ENCODE data around the gene PRMT7.

The PRMT7 gene

DNA sequence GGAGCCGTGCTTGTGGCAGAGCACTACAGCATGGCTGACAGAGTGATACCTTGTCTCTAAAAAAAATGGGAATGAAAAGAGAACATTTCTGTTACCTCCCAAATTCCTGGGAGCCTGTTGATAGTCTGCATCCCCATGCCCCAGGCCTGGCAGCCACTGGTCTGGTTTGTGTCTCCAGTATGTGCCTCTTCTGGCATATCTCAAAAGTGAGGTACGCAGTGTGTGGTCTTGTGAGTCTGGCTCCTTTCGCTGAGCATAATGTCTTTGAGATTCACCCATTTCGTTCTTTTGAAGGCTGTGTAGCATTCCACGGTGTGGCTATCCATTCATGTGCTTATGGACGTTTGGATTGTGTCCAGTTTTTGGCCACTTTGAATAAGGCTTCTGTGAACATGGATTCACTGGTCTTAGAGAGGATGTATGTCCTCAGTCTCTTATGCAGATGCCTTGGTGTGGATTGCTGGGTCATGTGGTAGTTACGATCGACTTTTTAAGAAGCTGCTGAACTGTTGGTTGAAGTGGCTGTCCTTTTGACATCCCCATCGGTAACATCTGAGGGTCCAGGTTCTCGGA is 39.1 kb downstream of the PRMT7 start:
- no peak for DNase-seq

DNA sequence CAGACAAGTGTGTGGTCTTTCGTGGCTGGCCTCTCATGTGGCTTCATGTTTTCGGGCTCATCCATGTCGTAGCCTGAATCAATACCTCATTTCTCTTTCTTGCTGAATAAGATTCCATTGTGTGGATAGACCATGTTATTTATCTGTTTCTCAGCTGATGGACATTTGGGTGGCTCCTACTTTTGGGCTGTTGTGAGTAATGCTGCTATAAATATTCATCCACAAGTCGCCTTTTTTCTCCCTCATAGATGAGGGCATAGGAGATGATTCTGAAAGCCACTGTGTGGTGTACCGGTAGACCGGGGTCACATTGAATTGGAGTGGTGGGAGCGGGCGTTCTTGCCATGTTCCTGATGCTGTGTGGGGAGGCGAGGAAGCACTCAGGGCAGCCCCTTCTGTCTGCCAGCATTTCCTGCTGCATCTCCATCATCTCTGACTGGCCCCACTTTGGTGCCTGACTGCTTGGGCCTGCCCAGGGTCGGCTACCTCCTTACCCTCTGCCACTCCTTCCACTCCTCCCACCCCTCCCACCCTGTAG is 40.1 kb downstream of the PRMT7 start:
- no peak for DNase-seq

DNA sequence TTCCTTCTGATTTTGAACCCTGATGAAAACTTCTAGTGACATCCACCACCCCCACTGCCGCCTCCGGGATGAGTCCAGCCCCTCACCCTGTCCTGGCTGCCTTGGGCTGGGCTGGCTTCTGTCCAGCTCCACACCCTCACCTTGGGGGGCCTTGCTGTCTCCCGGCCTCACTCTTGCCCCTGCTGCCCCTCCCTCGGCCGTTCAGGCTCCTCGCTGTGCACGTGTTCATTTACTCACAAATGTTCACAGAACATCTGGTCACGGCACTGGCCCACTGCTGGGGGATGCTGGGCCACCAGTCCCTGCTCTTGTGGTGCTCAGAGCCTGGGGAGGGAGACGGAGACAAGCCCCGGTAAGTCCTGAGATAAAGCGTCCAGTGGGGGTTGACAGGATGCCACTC is 40.6 kb downstream of the PRMT7 start:
- no peak for DNase-seq

DNA sequence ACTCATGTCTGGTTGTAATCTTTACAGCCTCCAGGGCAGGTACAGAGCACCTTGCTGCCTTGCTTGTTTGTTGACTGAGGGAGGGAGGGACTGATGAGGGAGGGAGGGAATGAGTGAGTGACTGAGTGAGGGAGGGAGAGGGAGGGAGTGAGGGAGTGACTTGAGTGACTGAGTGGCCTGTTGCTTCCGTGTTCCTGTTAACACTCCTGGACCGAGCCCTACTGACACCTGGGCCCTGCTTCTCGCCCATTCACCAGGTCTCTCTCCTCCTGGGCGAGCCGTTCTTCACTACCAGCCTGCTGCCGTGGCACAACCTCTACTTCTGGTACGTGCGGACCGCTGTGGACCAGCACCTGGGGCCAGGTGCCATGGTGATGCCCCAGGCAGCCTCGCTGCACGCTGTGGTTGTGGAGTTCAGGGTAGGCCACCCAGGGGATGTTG is 41.2 kb downstream of the PRMT7 start:
- DNase-seq, result no peak

DNA sequence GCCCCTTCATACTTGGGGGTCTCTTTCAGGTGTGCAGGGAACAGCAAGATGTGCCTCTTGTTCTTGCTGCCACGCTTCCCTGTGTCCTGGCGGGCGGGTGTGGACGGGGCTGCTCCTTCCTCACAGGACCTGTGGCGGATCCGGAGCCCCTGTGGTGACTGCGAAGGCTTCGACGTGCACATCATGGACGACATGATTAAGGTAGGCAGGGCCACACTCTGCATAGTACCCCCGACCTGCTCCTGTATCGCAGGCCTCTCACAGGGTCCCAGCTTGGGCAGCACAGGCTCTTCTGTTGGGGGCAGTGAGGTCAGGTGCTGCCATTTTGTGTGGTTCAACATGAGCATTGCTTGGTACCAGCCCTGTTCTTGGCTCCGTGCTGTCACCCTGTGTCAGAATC is 42.5 kb downstream of the PRMT7 start:
- DNase-seq, result no peak

DNA sequence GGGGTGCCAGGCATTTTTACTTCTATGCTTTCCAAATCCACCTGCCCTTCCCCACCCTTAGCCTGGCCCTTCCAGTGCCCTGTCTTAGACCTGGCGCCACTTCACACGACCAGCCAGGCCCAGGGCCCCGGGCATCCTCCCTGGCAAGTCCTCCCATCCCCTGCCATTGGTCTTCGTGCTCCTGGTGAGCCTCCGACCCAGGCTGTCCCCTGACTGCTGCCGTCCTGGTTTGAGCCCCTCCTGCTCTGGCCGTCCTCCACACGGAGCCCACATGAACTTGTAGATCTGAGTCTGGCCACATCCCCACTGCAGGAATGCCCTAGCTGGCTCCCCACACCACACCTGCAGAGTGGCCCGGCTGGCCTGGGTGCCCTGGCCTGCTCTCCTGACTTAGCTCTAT is 44.0 kb downstream of the PRMT7 start:
- no peak for DNase-seq

DNA sequence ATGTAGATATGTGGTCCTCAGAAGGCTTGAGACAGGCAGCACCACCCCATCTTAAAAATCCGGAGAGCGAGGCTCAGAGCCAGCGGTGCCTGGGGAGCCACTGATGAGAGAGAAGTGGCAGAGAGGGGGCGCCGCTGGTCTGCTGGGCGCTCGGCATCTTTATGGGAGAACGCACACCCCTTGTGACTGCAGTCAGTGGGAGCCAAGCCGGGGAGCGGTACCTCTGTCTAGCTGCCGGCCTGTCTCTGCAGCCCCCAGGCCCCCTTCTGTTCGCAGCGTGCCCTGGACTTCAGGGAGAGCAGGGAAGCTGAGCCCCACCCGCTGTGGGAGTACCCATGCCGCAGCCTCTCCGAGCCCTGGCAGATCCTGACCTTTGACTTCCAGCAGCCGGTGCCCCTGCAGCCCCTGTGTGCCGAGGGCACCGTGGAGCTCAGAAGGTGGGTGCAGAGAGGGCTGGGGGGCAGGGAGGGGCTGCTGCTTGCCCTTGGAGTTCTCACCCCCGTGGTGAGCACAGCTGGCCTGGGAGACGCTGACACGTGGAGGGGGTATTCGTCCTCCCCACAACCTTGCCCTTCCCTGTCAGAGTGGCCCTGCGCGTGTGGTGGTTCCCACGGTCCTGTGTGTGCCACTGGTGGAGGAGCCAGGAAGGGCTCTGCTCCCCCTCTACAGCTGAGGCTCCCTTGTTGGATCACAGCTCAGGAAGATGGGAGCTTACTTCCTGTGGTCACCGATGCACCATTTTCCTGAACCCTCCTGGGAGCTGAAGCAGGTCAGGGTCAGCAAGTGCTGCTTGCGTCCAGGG is 44.8 kb downstream of the PRMT7 start:
- DNase-seq, result no peak

DNA sequence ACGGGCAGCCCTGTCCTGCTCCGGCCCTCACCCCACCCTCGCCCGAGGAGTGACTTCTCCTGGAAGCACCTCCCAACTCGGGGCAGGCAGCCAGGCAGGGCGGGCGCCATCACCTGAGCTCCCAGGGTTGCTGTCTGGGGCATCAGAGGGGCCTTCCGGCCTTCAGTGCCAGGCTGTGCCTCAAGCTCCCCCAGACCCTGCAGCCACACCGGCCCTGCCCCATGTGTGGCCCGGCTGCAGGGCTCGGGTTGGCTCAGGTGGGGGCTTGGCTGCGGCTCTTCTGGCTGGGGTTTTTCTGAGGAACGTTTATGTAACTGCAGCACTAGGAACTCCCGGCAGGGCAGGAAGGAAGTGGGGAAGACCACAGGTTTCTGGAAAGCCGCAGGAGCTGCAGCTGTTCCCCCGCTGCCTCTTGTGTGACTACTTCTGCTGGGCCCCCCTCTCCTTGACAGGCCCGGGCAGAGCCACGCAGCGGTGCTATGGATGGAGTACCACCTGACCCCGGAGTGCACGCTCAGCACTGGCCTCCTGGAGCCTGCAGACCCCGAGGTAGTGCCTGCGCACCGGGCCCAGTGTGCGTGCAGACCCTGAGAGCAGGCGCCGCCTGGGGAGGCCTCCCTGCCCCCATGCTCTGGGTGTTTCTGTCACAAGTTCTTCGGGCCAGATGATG is 45.6 kb downstream of the PRMT7 start:
- no peak for DNase-seq

DNA sequence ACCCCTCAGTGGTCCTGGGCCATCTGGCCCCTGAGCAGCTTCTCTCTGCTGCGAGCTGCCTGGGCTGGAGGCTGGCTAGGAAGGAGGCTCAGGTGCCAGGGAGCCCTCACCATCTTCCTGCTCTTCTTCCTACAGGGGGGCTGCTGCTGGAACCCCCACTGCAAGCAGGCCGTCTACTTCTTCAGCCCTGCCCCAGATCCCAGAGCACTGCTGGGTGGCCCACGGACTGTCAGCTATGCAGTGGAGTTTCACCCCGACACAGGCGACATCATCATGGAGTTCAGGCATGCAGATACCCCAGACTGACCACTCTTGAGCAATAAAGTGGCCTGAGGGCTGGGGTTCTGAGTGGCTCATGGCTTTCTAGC is 46.1 kb downstream of the PRMT7 start:
- DNase-seq, result no peak

DNA sequence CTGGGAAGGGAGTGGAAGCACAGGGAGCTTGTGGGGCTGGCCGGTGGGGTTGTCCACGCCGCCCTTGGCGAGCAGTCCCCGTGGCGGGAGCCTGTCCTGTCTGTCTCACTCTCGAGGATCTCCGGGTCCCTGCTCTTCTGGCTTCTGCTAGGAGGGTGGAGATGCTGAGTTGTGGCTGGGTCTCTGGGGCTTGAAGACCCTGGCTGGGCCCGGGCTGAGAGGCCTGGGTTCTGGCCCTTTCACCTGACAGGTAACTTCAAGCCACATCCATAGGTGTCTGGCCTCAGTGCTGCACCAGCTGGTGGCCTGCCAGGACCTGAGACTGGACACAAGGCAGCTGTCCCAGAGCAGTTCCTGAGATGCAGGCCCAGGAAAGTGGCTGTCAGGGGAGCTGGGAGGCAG is 46.7 kb downstream of the PRMT7 start:
- DNase-seq, result no peak

DNA sequence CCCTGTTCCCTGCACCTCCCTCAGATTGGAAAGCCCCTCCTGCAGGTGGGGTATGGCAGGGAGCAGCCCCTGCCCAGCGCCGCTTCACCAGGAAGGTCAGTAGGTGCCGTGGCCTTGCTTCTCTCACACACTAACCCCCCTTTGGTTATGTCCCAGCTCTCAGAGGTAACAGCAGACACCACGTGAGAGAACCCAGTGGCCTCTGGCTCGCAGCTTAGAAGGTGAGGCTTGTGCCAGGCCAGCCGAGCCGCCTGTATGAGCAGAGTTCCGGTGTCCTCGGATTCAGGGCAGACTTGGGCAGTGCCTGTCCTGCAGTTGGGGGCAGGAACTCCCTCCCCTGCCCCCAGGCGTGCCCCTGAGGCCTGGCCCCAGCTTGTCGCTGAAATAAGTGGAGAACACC is 47.1 kb downstream of the PRMT7 start:
- DNase-seq, result no peak

DNA sequence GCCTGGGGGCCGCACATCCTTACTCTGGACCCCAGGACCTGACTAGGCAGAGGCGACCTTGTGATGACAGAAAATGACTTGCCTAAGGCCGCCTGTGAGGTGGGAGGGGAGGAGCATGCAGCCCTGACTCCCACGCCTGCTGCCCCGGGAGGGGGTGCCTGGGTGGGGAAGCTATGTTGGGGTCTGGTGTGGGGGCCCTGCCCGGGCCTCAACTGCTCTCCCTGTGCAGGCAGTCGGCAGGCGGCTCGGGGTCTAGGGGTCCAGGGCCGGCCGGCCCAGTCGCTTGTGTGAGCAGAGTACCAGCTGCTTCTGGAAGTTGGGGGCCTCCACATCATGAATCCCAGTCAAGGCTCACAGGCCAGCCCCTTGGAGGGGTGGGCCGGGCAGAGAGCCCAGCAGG is 48.1 kb downstream of the PRMT7 start:
- no peak for DNase-seq

DNA sequence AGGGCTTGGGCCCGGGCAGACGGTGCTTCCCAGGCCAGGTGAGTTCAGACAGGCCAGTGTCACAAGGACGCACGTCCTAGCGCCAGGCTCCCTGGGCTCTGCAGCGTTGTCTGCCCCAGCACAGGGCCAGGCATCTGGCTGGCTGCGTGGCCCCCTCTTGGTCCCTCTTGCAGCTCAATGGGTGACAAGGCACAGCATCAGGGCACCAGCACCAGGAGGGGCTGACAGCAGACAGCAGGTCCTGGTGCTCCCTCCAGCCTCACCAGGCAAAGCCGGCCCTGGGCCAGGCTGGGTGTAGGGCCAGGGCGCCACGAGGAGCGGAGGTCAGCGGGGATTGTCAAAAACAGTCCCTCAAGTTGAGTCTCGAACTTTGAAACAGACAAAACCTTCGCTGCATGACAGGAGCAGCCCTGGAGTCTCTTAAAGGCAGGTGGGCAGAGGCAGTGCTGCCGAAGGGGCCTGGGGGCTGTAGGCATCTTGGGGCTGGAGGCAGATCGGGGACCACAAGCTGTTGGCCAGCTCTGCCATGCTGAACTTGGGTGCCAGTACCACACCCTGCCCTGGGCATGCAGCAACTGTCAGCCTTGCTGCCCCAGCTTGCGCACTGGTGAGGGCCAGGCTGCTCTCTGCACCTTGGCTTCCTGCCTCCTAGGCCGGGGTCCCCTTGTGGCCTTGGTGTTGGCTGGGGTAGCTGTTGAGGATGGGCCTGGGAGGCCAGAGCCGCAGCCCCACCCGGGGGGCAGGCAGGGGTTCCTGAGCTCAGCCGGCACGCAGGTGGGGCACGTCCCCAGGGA is 48.8 kb downstream of the PRMT7 start:
- no peak for DNase-seq

DNA sequence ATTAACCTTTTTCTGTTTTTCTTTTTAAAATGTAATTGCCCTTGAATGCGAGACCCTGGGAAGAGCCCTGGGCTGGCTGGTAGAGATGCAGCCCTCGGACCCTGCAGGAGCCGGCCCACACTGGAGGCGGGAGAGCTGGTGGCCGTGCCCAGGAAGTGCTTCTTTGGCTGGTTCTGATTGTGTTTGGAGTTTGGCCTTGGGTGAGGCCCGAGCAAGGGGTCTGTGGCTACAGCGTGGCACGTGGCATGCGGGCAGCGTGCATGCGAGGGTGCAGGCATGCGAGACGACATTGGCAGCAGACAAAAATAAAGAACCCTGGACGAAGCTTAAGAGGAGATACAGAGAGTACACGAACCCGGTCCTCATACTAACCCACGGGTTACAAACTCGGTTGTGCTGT is 49.7 kb downstream of the PRMT7 start:
- DNase-seq, result no peak

DNA sequence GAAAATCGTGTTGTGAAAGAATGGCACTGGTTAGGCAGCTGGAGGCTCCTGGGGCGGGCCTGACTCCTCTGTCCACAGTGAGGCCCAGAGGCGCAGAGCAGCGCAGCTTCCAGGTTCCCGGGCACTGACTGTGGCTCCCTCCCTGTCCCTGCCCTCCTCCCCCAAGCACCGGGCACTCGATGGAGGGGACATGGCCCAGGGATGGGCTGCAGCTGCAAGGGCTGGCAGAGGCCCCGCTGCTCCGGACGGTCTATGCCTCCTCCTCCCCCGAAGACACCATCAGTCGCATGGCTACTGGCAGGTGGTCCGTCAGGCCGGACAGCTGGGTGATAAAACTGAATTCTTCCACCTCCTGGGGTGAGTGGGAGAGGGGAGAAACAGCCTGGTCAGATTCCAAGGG is 50.1 kb downstream of the PRMT7 start:
- DNase-seq, result no peak

DNA sequence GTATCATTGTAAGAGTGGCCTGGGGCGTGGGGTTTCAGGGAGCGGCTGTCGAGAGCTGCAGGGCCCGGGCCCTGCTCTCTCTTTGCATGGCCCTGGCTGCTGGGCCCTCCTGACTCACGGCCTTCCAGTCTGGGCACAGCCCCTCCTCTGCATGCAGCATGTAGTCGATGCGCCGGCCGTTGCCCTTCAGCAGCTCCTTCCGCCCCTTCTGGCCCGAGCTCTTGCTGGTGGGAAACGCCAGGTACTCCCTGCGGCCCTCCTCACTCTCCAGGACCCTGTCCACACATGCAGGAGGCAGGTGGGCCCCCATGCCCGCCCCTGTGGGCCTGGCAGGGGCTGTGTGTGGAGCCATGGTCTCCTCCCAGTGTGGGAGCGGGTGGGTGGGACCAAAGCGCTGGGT is 50.7 kb downstream of the PRMT7 start:
- no peak for DNase-seq

DNA sequence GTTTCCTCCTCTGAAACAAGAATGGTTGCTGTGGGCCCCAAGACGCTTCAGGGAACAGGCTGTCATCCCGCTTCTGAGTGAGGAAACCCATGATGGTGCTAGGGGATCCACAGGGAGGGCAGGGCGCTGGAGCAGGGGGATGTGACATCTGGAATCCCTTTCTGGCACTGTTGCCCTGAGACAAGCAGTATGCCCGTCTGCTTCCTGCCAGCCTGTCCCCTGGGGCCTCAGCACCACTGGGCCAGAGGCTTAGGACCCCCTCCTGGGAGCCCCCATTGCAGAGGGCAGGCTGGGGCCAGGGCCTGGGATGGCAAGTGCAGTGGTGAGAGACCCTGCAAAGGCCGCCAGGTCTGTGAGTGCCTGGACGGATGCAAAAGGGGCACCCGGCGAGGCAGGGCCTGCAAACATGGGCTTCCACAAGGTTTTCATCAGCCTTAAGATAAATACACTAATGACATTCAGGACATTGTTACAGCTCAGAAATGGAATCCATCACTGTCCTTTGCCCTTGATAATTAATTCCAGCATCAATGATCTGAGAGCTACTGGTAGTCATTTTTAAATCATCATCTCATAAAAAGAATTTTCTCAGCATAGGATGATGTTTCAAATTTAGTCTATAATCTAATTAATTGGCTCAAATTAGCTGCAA is 51.6 kb downstream of the PRMT7 start:
- DNase-seq, result no peak

DNA sequence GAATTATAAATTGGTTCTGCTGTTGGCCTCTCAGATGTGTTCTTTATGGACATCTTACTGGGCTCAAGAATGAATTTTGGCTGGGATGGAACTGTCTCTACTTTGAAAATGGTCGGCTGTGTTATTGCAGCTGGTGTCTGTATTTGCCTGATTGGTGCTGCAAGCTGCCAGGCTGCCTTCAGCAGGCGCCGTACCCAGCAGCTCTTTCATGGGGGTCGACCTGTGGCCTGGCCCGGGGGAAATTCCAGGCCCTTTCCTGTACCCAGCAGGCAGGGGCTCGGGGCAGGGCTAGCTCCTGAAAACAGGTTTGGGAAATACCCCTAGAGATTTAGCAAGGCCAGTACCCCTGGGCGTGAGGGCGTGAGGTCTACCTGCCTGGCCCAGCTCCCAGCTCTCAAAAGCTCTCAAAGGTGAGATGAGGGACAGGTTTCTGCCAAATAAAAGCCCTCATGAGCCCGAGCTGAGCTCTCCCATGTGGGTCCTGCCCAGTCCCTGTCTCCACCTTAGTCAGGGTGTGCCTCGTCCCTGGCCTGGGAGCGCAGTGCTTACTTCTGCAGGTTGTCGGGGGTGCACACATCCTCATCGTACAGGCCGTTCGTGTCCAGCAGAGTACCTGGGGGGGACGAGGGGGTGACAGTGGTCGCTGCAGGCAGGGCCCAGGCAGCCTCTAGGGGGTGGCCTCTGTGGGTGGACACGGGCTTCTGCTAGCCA is 52.3 kb downstream of the PRMT7 start:
- no peak for DNase-seq

DNA sequence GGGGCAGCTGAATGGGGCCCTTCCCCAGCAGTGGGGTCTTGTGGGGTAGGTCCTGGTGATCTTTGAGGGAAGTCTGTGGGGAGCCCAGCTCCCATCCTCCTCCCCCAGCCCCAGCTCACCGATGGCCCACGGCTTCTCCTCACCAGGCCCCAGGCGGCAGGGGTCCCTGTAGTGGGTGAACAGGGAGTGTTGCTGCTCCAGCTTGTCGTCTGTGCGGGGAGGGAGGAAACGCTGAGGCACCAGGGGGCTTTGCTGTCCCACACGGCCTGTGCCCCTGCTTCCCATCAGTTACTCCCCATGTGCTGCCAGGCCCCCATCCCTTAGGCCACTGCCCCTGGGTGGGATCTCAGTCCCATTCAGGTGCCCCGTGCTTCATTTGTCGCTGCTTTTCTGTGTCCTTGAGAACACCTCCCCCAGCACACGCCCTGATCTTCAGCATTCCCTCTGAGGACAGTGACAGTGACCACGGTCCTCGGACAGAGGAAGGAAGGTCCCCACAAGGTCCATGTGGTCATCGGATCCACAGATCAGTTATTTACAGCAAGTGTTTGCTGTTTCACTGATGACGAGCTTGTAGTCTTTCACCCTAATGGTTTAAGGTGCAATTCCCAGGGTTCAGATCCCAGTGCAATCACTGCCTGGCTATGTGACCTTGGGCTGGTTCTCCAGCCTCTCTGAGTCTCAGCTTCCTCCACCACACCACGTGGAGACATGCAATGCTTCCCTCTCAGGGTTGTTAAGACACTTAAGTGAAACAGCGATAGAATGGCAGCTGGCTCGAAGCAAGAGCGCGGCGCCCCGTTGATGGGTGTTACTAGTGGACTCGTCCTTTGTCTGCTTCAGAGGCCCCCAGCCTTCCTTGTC is 53.1 kb downstream of the PRMT7 start:
- no peak for DNase-seq

DNA sequence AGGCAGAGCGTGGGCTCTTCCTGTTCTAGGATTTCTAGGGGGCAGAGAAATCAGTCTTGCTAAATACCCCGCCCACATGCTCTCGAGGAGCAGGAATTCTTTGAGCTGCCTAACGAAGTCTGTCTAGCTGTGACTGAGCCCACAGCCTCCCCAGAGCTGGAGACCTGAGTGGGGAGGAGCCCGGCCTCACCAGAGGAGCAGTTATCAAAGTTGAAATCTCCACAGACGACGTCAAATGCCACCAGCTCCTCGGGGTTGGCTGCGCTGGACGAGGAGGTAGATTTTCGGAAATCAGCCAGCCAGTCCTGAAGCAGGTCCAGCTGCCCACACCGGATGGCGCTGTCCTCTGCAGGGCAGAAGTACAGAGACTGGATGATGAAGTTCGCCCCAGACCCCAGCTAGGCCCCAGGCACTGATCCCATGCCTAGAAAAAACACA is 53.8 kb downstream of the PRMT7 start:
- DNase-seq, result no peak

Measured in kidney glomerular epithelial cell (primary cell).